ENCODE data around the gene ADAMTS15.

Gene ADAMTS15

DNA sequence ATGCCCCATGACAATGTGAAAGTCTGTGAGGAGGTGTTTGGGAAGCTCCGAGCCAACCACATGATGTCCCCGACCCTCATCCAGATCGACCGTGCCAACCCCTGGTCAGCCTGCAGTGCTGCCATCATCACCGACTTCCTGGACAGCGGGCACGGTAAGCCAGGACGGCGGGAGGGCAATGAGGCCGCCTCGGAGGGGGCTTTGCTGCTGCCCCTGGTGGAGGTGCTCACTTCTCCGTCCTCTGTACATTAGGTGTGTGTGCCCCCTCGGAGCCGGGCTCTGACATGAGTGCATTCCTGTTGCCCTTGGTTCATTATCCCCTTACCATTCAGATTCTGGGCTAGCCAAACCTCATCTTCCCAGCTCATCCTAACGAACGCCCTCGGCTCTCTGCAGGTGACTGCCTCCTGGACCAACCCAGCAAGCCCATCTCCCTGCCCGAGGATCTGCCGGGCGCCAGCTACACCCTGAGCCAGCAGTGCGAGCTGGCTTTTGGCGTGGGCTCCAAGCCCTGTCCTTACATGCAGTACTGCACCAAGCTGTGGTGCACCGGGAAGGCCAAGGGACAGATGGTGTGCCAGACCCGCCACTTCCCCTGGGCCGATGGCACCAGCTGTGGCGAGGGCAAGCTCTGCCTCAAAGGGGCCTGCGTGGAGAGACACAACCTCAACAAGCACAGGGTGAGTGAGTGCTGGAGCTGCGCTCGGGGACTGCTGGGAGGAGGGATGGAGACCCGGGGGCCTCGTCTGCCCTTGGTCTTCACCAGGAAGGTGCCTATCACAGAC lies 13.8 kb downstream of the ADAMTS15 start:
- DNase-seq (ENCODE audit: low spot score): no peak

GRCh38 chr11:130462931-130463330 lies 14.5 kb downstream of the ADAMTS15 start:
- no peak for DNase-seq (ENCODE audit: low spot score)

DNA sequence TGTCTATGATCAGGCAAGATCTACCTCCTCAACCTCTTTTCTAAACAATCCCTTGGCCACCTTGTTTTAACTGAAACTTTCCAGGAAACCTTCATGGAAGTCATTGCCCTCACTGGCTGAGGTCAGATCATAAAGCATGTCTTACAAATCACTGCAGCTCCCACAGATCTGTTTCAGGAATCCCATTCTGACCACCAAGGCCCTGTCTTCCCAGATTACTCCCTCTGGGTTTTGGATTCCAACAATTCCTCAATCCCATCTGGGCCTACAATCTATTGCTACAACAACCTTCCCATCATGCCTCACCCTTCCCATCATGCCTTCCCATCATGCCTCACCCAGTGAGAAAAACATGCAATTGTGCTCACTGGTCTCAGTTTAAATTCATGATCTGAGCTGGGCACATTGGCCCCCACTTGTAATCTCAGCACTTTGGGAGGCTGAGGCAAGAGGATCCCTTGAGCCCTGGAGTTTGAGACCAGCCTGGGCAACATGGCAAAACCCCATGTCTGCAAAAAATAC lies 15.9 kb downstream of the ADAMTS15 start:
- no peak for DNase-seq (ENCODE audit: low spot score)

DNA sequence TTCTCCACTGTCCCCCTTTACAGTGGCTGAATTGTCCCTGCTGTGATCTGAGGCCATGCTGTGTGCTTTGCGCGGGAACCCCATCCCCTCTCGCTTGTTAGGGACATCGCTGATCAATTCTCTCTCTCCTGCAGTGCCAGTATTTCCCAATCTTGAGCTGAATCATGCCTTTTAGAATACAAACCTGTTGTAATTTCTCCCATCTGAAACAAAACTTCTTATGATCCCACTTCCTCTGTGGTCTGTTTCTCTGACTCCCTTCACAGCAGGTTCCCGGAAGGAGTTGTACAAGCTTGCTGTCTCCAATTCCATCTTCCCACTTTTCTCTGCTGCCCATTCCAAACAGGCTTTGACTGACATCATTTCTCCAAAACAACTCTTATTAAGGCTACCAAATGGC lies 16.8 kb downstream of the ADAMTS15 start:
- no peak for DNase-seq (ENCODE audit: low spot score)

GRCh38 chr11:130467116-130467900 lies 18.9 kb downstream of the ADAMTS15 start:
- DNase-seq (ENCODE audit: low spot score): no peak

- no peak for DNase-seq (ENCODE audit: low spot score)
Measured at GRCh38 chr11:130469181-130469580, 20.7 kb downstream of the ADAMTS15 start.

GRCh38 chr11:130470832-130471706 lies 22.6 kb downstream of the ADAMTS15 start:
- DNase-seq (ENCODE audit: low spot score): no peak

DNA sequence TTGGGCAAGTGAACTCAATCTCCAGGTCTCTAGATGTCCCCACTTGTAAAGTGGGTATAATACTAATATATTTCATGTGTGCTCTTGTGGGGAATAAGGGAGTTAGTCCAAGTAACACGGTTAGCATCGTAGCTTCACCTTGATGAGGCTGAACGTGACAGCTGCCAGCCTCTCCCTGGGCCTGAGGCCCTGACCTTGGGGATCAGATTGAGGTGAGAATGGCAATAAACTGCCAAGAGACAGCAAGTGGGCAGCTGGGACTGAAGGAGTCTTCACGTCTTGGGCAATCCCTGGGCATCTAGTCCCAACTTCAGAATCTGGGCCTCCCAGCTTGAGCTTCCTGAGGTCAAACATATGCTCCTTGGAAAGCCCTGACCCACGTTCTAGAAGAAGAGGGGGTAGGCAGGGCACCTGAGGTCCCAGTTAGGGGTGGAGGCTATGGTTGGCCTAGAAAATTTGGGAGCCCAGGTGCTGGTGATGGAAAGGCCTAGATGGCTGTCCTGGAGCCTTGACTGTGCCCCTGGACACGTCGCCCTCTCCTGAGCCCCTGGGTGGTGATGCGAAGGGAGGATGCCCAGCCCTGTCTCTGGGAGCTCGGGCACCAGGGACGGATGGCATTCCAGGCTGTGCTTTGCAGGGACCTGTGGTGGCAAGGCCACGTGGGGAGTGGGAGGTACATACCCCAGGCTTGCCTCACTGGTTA lies 23.4 kb downstream of the ADAMTS15 start:
- no peak for DNase-seq (ENCODE audit: low spot score)

- no peak for DNase-seq (ENCODE audit: low spot score)
Measured at GRCh38 chr11:130472434-130472961, 24.1 kb downstream of the ADAMTS15 start.

- no peak for DNase-seq (ENCODE audit: low spot score)
Measured at GRCh38 chr11:130473056-130473794, 24.8 kb downstream of the ADAMTS15 start.

- no peak for DNase-seq (ENCODE audit: low spot score)
Measured at GRCh38 chr11:130473795-130474377, 25.4 kb downstream of the ADAMTS15 start.

- DNase-seq (ENCODE audit: low spot score): no peak
Measured at GRCh38 chr11:130474637-130475400, 26.4 kb downstream of the ADAMTS15 start.

- DNase-seq (ENCODE audit: low spot score): no peak
Measured at GRCh38 chr11:130475426-130476053, 27.1 kb downstream of the ADAMTS15 start.

DNA sequence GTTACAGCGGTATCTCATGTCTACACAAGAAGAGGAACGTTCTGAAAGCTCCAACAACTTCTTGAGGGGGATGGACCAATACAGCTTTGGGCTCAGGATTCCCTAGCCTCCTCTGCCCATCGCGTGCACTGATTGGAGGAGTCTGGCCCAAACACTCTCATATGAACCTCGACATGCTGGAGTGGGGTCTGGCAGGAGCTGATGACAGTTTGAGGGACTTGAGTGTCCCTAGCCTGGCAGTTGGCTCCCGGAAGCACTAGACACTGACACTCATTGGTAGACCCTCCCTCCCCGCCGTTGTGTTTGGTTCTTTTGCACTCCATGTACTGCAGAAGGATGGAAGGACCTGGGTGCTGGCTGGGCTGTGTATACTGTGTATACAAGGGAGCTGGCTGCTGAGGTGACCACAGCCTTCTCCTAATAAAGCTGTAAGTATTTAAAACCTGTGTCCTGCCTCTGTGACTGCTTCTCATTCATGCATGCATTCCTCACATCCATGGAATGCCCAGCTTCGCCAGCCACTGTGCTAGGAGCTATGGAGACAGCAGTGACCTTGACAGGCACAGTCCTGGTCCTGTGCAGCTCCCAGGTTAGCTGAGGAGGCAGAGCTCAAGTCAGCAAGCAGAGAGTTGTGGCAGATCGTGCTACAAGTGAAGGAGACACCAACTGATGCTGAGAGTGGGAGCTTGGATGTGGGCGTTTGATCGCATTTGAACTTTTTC lies 27.9 kb downstream of the ADAMTS15 start:
- no peak for DNase-seq (ENCODE audit: low spot score)

- no peak for DNase-seq (ENCODE audit: low spot score)
Measured at GRCh38 chr11:130476922-130477491, 28.6 kb downstream of the ADAMTS15 start.

GRCh38 chr11:130477586-130478203 lies 29.2 kb downstream of the ADAMTS15 start:
- DNase-seq (ENCODE audit: low spot score): no peak

GRCh38 chr11:130478204-130478701 lies 29.8 kb downstream of the ADAMTS15 start:
- peak; percentile 84 for DNase-seq (ENCODE audit: low spot score)
